Hepatocyte (in vitro differentiated cells): ENCODE data around the gene GPER1. TPM values are rescaled to one million over a fixed set of nuclear protein-coding genes. Genes with fewer than 3 reads are reported as not detected.

Source experiments
- DNase-seq: peaks from one replicate; pipeline ENCODE4 v3.0.0-alpha.2; 2016; ENCODE audit warnings: low spot score
- H2AFZ ChIP-seq: fragments of 200-600 bp; sonication (generic); 2 replicates; pipeline ENCODE4 v1.6.0; 2016; ENCODE audit warnings: antibody characterized with exemption, mild to moderate bottlenecking
- H3K27ac ChIP-seq: fragments of 200-600 bp; sonication (generic); 2 replicates; pipeline ENCODE4 v1.5.1; 2016; ENCODE audit warnings: mild to moderate bottlenecking
- H3K27me3 ChIP-seq: fragments of 200-600 bp; sonication (generic); 2 replicates; pipeline ENCODE4 v1.6.1; 2016
- H3K36me3 ChIP-seq: fragments of 200-600 bp; sonication (generic); replicated peaks from 2 replicates; pipeline ENCODE4 v1.5.1; 2016; ENCODE audit warnings: low read depth; ENCODE audit not compliant: insufficient read depth
- H3K4me1 ChIP-seq: fragments of 200-600 bp; sonication (generic); 2 replicates; pipeline ENCODE4 v1.5.1; 2016; ENCODE audit warnings: mild to moderate bottlenecking, moderate library complexity; ENCODE audit not compliant: insufficient read depth
- H3K4me2 ChIP-seq: fragments of 200-600 bp; sonication (generic); 2 replicates; pipeline ENCODE4 v1.6.0; 2016
- H3K4me3 ChIP-seq: fragments of 200-600 bp; sonication (generic); 2 replicates; pipeline ENCODE4 v1.5.1; 2016; ENCODE audit warnings: mild to moderate bottlenecking
- H3K79me2 ChIP-seq: fragments of 200-600 bp; sonication (generic); 2 replicates; pipeline ENCODE4 v1.6.0; 2017; ENCODE audit warnings: mild to moderate bottlenecking
- H3K9me2 ChIP-seq: fragments of 200-600 bp; sonication (generic); replicated peaks from 2 replicates; pipeline ENCODE4 v1.6.0; 2017; ENCODE audit warnings: mild to moderate bottlenecking; ENCODE audit not compliant: insufficient read depth
- H3K9me3 ChIP-seq: fragments of 200-600 bp; sonication (generic); 2 replicates; pipeline ENCODE4 v1.5.1; 2016; ENCODE audit warnings: low read depth, mild to moderate bottlenecking
- H4K20me1 ChIP-seq: fragments of 200-600 bp; sonication (generic); 2 replicates; pipeline ENCODE4 v1.6.0; 2016; ENCODE audit warnings: mild to moderate bottlenecking; ENCODE audit not compliant: insufficient read depth, poor library complexity, severe bottlenecking
- CTCF ChIP-seq: fragments of 200-600 bp; sonication (generic); IDR thresholded peaks from 2 replicates; pipeline ENCODE4 v1.5.1; 2016; ENCODE audit warnings: antibody characterized with exemption, mild to moderate bottlenecking; ENCODE audit not compliant: poor library complexity
- EZH2 ChIP-seq: fragments of 200-600 bp; sonication (generic); IDR thresholded peaks from 2 replicates; pipeline ENCODE4 v1.6.1; 2016; ENCODE audit warnings: antibody characterized with exemption, mild to moderate bottlenecking, borderline replicate concordance
- EZH2phosphoT487 ChIP-seq: fragments of 200-600 bp; sonication (generic); IDR thresholded peaks from one replicate; pipeline ENCODE4 v1.6.1; 2018; ENCODE audit warnings: antibody characterized with exemption, mild to moderate bottlenecking, low read depth, moderate library complexity; ENCODE audit not compliant: unreplicated experiment, severe bottlenecking
- WGBS: methylation state at CpG from one replicate; pipeline ENCODE4 v1.1.6; 2016; ENCODE audit warnings: low lambda C conversion rate; ENCODE audit errors: missing lambda C conversion rate; 5-methylcytosine and 5-hydroxymethylcytosine counted together
- polyA plus RNA-seq: library from polyadenylated mRNA; unstranded; fragments of >200 nt; fragmentation: Nextera tagmentation; extraction: Ambion mirVana; gene quantifications from 2 replicates; pipeline ENCODE4 v1.2.1, GENCODE V29; 2016
- total RNA-seq: library from RNA; depleted of rRNA; stranded (reverse); fragments of >200 nt; gene quantifications from 2 replicates; pipeline ENCODE4 v1.2.3, GENCODE V29; 2014

The GPER1 gene
- total and polyA plus RNA-seq, 2 experiments from 2014 or later, result 4.5 to 11.1 TPM

- no peak overlapping the region for H3K27ac ChIP-seq
- 92% methylated on average over 35 of the region's 43 CpGs for WGBS
Measured at GRCh38 chr7:1098243-1099153, 10.6 kb downstream of the GPER1 start.

GRCh38 chr7:1099154-1099542 is 11.2 kb downstream of the GPER1 start:
- no peak overlapping the region for H2AFZ ChIP-seq
- H3K4me2 ChIP-seq, result no peak overlapping the region
- no peaks in the 10 kb centered on the region for H3K9me3 ChIP-seq
- no peak for TF ChIP-seq EZH2phosphoT487
- no peaks in the 10 kb centered on the region for H3K9me2 ChIP-seq
- no peaks in the 10 kb centered on the region for H4K20me1 ChIP-seq
- no peaks in the 10 kb centered on the region for H3K36me3 ChIP-seq
- no peaks in the 10 kb centered on the region for H3K27me3 ChIP-seq
- peaks cover 21% of the 10 kb centered on the region for H3K4me1 ChIP-seq
- peaks cover 5% of the 10 kb centered on the region for H3K79me2 ChIP-seq
- no peak overlapping the region for H3K4me3 ChIP-seq
- no peak overlapping the region for H3K27ac ChIP-seq
- DNase-seq, result no peak
- 96% methylated on average over 18 of the region's 26 CpGs for WGBS

More at GRCh38 chr7:1098243-1099153, 10.6 kb downstream of the GPER1 start:
- no peak for TF ChIP-seq CTCF
- TF ChIP-seq EZH2phosphoT487, result no peak
- TF ChIP-seq EZH2, result no peak
- Histone ChIP-seq H3K4me1 (peaks cover 21% of the 10 kb centered on the region), H2AFZ (no peak overlapping the region), H4K20me1 (no peaks in the 10 kb centered on the region), H3K36me3 (no peaks in the 10 kb centered on the region), H3K9me2 (no peaks in the 10 kb centered on the region), H3K79me2 (peaks cover 5% of the 10 kb centered on the region), H3K9me3 (no peaks in the 10 kb centered on the region), H3K4me2 (no peak overlapping the region), H3K4me3 (no peak overlapping the region), H3K27me3 (no peaks in the 10 kb centered on the region)
- no peak for DNase-seq

DNA sequence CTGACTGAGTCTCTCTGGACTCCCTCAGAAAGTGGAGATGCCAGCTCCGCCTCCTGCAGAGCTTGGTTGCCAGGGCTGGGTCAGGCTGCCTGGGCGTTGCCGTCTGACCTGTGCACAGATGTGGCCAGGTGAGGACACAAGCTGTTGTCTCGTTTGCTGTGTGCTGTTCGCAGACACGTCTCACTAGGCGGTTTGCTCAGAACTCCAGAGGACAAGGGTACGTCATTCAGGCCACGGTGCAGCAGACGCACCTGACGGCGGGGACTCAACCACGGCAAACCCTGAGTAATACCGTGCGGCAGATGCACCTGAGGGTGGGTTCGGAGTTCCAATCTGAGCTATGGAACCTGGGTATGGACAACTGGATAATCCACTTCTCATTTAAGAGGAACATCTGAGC is 11.7 kb downstream of the GPER1 start:
- no peak for DNase-seq
- Histone ChIP-seq H3K4me2 (no peak overlapping the region), H2AFZ (no peak overlapping the region), H3K4me3 (no peak overlapping the region), H3K36me3 (no peaks in the 10 kb centered on the region), H3K9me3 (no peaks in the 10 kb centered on the region), H4K20me1 (no peaks in the 10 kb centered on the region), H3K4me1 (peaks cover 21% of the 10 kb centered on the region), H3K9me2 (no peaks in the 10 kb centered on the region), H3K27ac (no peak overlapping the region), H3K27me3 (no peaks in the 10 kb centered on the region), H3K79me2 (peaks cover 5% of the 10 kb centered on the region)
- 96% methylated on average over 15 of the region's 16 CpGs for WGBS
- TF ChIP-seq CTCF, result no peak
- TF ChIP-seq EZH2phosphoT487, result no peak
- TF ChIP-seq EZH2, result no peak

DNA sequence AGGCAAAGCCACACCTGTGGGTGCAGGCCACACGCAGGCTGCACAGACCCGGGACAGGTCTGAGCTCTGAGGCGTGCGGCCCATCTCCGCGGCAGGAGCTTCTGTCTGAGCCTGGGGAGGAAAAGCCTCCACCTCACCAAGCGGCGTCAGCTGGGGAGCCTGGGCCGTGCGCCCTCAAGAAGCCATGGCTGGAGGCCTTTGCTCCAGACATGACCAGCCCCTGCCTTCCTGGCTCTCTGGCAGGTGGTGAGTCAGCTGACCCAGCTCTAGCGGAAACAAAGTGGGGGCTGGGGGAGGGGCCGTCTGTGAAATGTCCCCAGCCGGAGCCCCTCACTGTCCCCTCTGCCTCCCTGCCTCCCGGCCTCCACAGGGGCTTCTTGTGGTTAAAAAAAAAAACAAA is 12.5 kb downstream of the GPER1 start:
- 89% methylated on average over 14 of the region's 14 CpGs for WGBS
- Histone ChIP-seq H3K79me2 (peaks cover 5% of the 10 kb centered on the region), H3K9me2 (no peaks in the 10 kb centered on the region), H3K9me3 (no peaks in the 10 kb centered on the region), H4K20me1 (no peaks in the 10 kb centered on the region), H3K36me3 (no peaks in the 10 kb centered on the region), H3K4me2 (no peak overlapping the region), H3K4me1 (peaks cover 21% of the 10 kb centered on the region), H3K4me3 (no peak overlapping the region), H3K27ac (no peak overlapping the region), H2AFZ (no peak overlapping the region), H3K27me3 (no peaks in the 10 kb centered on the region)
- DNase-seq, result no peak
- TF ChIP-seq CTCF (no peak), EZH2 (no peak), EZH2phosphoT487 (no peak)
